Body of pancreas (tissue), 4 donors: ENCODE results near the gene KRTDAP.

Experiments used
- CTCF ChIP-seq, 7 experiments: fragments of 450-650 bp in 4 of 7; fragments of 200-600 bp in 3 of 7; sonication (generic) in 3 of 7; IDR thresholded peaks; one replicate each; pipeline ENCODE4 v1.5.1; 2016 to 2019; ENCODE audit warnings: antibody characterized with exemption in 7 of 7
- POLR2A ChIP-seq, 3 donors: fragments of 450-650 bp; IDR thresholded peaks; one replicate each; pipeline ENCODE4 v1.6.1; 2016; ENCODE audit warnings: antibody characterized with exemption in 3 of 3, mild to moderate bottlenecking in 2 of 3

- TF ChIP-seq POLR2A (IDR thresholded peaks at IDR 0.05) (no peak), CTCF (IDR thresholded peaks at IDR 0.05) (peak in 2 of 7 experiments; percentile 10 to 12)
These were observed 14.1 kb downstream of the KRTDAP start for GRCh38 chr19:35476149-35476548.
